KMS-11 (cell line): ENCODE data around the gene EIF3K.

Source experiments
- H2AFZ ChIP-seq: fragments of 200-600 bp; sonication (generic); 2 replicates; pipeline ENCODE4 v1.6.1; 2016; ENCODE audit warnings: antibody characterized with exemption, mixed run types, low read depth
- H3K27ac ChIP-seq: fragments of 200-600 bp; sonication (generic); 2 replicates; pipeline ENCODE4 v1.6.1; 2016; ENCODE audit warnings: mild to moderate bottlenecking, mixed run types
- H3K27me3 ChIP-seq: fragments of 200-600 bp; sonication (generic); 2 replicates; pipeline ENCODE4 v1.6.1; 2017; ENCODE audit warnings: mild to moderate bottlenecking, low read depth, mixed run types, moderate library complexity; ENCODE audit not compliant: insufficient read depth
- H3K36me3 ChIP-seq: fragments of 200-600 bp; sonication (generic); 2 replicates; pipeline ENCODE4 v1.6.1; 2017; ENCODE audit warnings: mild to moderate bottlenecking, mixed run types; ENCODE audit not compliant: insufficient read depth
- H3K4me1 ChIP-seq: fragments of 200-600 bp; sonication (generic); 2 replicates; pipeline ENCODE4 v1.6.1; 2016; ENCODE audit warnings: mild to moderate bottlenecking, low read depth, mixed run types; ENCODE audit not compliant: poor library complexity, severe bottlenecking
- H3K4me2 ChIP-seq: fragments of 200-600 bp; sonication (generic); 2 replicates; pipeline ENCODE4 v1.7.0; 2016; ENCODE audit warnings: mild to moderate bottlenecking, mixed run types
- H3K4me3 ChIP-seq: fragments of 200-600 bp; sonication (generic); IDR thresholded peaks from 2 replicates; pipeline ENCODE4 v1.6.1; 2017; ENCODE audit warnings: low read depth, low read length, mixed read lengths; ENCODE audit not compliant: insufficient read depth
- H3K79me2 ChIP-seq: fragments of 200-600 bp; sonication (generic); 2 replicates; pipeline ENCODE4 v1.6.1; 2016; ENCODE audit warnings: low read depth, mixed run types; ENCODE audit not compliant: insufficient read depth
- H3K9ac ChIP-seq: fragments of 200-600 bp; sonication (generic); 2 replicates; pipeline ENCODE4 v1.6.1; 2016; ENCODE audit warnings: mild to moderate bottlenecking, mixed run types
- H4K20me1 ChIP-seq: fragments of 200-600 bp; sonication (generic); 2 replicates; pipeline ENCODE4 v1.6.1; 2016; ENCODE audit warnings: mild to moderate bottlenecking, mixed run types; ENCODE audit not compliant: insufficient read depth
- CTCF ChIP-seq: fragments of 200-600 bp; sonication (generic); conservative IDR thresholded peaks from 2 replicates; pipeline ENCODE4 v1.6.1; 2017; ENCODE audit warnings: low read depth, mild to moderate bottlenecking, antibody characterized with exemption, low read length, moderate library complexity, mixed read lengths

Gene EIF3K

GRCh38 chr19:38647368-38647965 is 28.5 kb downstream of the EIF3K start, which contains the start of gene ACTN4:
Gene ACTN4, plus strand, starts transcription at chr19:38647649. Its CDS starts 97 bp downstream, at chr19:38647746.
- peak within 1 kb of the TSS; percentile 80 for H2AFZ ChIP-seq

GRCh38 chr19:38647966-38648768 is 29.2 kb downstream of the EIF3K start:
- peak overlapping the region; percentile 64 for H2AFZ ChIP-seq
- H3K27ac ChIP-seq, result peak overlapping the region; percentile 21; the same call in 1 of the 2 replicates
- 0 out of 2 replicates have a peak, but pooled peaks cover 3% of the 10 kb centered on the region for H4K20me1 ChIP-seq
- no peak overlapping the region for H3K4me3 ChIP-seq
- no peaks in the 10 kb centered on the region for H3K36me3 ChIP-seq
- H3K4me2 ChIP-seq, result peak overlapping the region; percentile 95
- peaks cover 56% of the 10 kb centered on the region for H3K79me2 ChIP-seq
- H3K4me1 ChIP-seq, result peaks cover 35% of the 10 kb centered on the region
- peak overlapping the region; percentile 84 for H3K9ac ChIP-seq
- H3K27me3 ChIP-seq, result no peaks in the 10 kb centered on the region
- no peak for TF ChIP-seq CTCF

More at GRCh38 chr19:38647368-38647965, 28.5 kb downstream of the EIF3K start, which contains the start of gene ACTN4:
- Histone ChIP-seq H3K27me3 (no peaks in the 10 kb centered on the region), H3K4me1 (peaks cover 32% of the 10 kb centered on the region), H3K36me3 (no peaks in the 10 kb centered on the region), H4K20me1 (0 out of 2 replicates have a peak, but pooled peaks cover 3% of the 10 kb centered on the region), H3K4me2 (peak within 1 kb of the TSS; percentile 95), H3K4me3 (no peak within 1 kb of the TSS), H3K27ac (peak within 1 kb of the TSS; percentile 21; the same call in 1 of the 2 replicates), H3K79me2 (peaks cover 49% of the 10 kb centered on the region), H3K9ac (peak within 1 kb of the TSS; percentile 84)
- no peak for TF ChIP-seq CTCF

GRCh38 chr19:38648769-38649304 is 29.8 kb downstream of the EIF3K start:
- peak overlapping the region; percentile 84; the same call in 1 of the 2 replicates for H3K9ac ChIP-seq
- H3K4me2 ChIP-seq, result peak overlapping the region; percentile 95
- no peaks in the 10 kb centered on the region; the same call in 1 of the 2 replicates for H3K36me3 ChIP-seq
- no peak overlapping the region for H3K4me3 ChIP-seq
- H3K27me3 ChIP-seq, result no peaks in the 10 kb centered on the region
- TF ChIP-seq CTCF, result no peak
- H4K20me1 ChIP-seq, result 0 out of 2 replicates have a peak, but pooled peaks cover 3% of the 10 kb centered on the region
- no peak overlapping the region for H3K27ac ChIP-seq
- H3K79me2 ChIP-seq, result peaks cover 63% of the 10 kb centered on the region
- H3K4me1 ChIP-seq, result peaks cover 42% of the 10 kb centered on the region
- no peak overlapping the region for H2AFZ ChIP-seq

- Histone ChIP-seq H3K27ac (no peak overlapping the region; the same call in 1 of the 2 replicates), H3K4me1 (peaks cover 49% of the 10 kb centered on the region), H3K36me3 (no peaks in the 10 kb centered on the region; the same call in 1 of the 2 replicates), H2AFZ (no peak overlapping the region), H3K79me2 (peaks cover 68% of the 10 kb centered on the region), H3K4me3 (no peak overlapping the region), H3K27me3 (no peaks in the 10 kb centered on the region), H4K20me1 (0 out of 2 replicates have a peak, but pooled peaks cover 3% of the 10 kb centered on the region), H3K9ac (no peak overlapping the region), H3K4me2 (peak overlapping the region; percentile 95)
- TF ChIP-seq CTCF, result no peak
These were observed 30.6 kb downstream of the EIF3K start for GRCh38 chr19:38649305-38650171.
